Ecto neural progenitor cell (in vitro differentiated cells): ENCODE results near the gene IDH3B.

Source experiments
- DNase-seq: peaks from one replicate; pipeline ENCODE4 v3.0.0-alpha.2; 2018; ENCODE audit warnings: low spot score

IDH3B gene

DNA sequence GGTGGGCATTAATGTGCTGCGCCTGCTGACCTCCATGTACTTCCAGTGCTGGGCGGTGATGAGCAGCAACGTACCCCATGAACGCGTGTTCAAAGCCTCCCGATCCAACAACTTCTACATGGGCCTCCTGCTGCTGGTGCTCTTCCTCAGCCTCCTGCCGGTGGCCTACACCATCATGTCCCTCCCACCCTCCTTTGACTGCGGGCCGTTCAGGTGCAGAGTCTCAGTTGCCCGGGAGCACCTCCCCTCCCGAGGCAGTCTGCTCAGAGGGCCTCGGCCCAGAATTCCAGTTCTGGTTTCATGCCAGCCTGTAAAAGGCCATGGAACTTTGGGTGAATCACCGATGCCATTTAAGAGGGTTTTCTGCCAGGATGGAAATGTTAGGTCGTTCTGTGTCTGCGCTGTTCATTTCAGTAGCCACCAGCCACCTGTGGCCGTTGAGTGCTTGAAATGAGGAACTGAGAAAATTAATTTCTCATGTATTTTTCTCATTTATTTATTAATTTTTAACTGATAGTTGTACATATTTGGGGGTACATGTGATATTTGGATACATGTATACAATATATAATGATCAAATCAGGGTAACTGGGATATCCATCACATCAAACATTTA is 46.8 kb downstream of the IDH3B start:
- DNase-seq = no peak

GRCh38 chr20:2616634-2617033 is 47.4 kb downstream of the IDH3B start:
- no peak for DNase-seq

- no peak for DNase-seq
Observed at GRCh38 chr20:2612073-2612472, 51.9 kb downstream of the IDH3B start.

GRCh38 chr20:2610941-2611720 is 52.9 kb downstream of the IDH3B start:
- DNase-seq = no peak

- no peak for DNase-seq
Observed at GRCh38 chr20:2610326-2610725, 53.7 kb downstream of the IDH3B start.
